ENCODE measurements around the gene SASS6. TPM values are rescaled to one million over a fixed set of nuclear protein-coding genes. Genes with fewer than 3 reads are reported as not detected.
"Not testable (repeated sequence)": the region's sequence is repeated elsewhere in the genome, so short reads cannot be mapped to it uniquely, and the experiment has no call there.

SASS6 gene
- polyA plus RNA-seq, 1 donor: 4.0 TPM

- not testable (repeated sequence) for DNase-seq (ENCODE audit: low read depth)
Observed at GRCh38 chr1:100047235-100047708, 85.5 kb downstream of the SASS6 start.

- no peak for DNase-seq (ENCODE audit: low read depth)
Observed at GRCh38 chr1:100045206-100045605, 87.5 kb downstream of the SASS6 start.

- DNase-seq (ENCODE audit: low read depth): no peak
Observed at GRCh38 chr1:100039591-100039990, 93.1 kb downstream of the SASS6 start.

- DNase-seq (ENCODE audit: low read depth): peak; percentile 14
Observed at GRCh38 chr1:100038660-100039287, 94.0 kb downstream of the SASS6 start.

GRCh38 chr1:100037927-100038659 is 94.6 kb downstream of the SASS6 start:
- peak; percentile 59 for DNase-seq (ENCODE audit: low read depth)

GRCh38 chr1:100037656-100037926 is 95.1 kb downstream of the SASS6 start:
- no peak for DNase-seq (ENCODE audit: low read depth)

- no peak for DNase-seq (ENCODE audit: low read depth)
Observed at GRCh38 chr1:100036718-100037655, 95.7 kb downstream of the SASS6 start.

- no peak for DNase-seq (ENCODE audit: low read depth)
Observed at GRCh38 chr1:100035214-100035613, 97.5 kb downstream of the SASS6 start.

GRCh38 chr1:100034470-100034869 is 98.3 kb downstream of the SASS6 start:
- DNase-seq (ENCODE audit: low read depth): no peak

Other genes with a start within 250 kb of the SASS6 start
- 12.1 TPM for gene SLC35A3, start 162.9 kb downstream of the SASS6 start, polyA plus RNA-seq (ENCODE audit: insufficient read length)
- 26.9 TPM for gene TRMT13, start 233 bp upstream of the SASS6 start, polyA plus RNA-seq (ENCODE audit: insufficient read length)
- gene LRRC39, start 45.3 kb upstream of the SASS6 start, polyA plus RNA-seq (ENCODE audit: insufficient read length): 227 TPM
- 10.9 TPM for gene DBT, start 116.9 kb upstream of the SASS6 start, polyA plus RNA-seq (ENCODE audit: insufficient read length)
- 28.4 TPM for gene RTCA, start 133.3 kb upstream of the SASS6 start, polyA plus RNA-seq (ENCODE audit: insufficient read length)
- 5.0 TPM for gene CDC14A, start 219.6 kb upstream of the SASS6 start, polyA plus RNA-seq (ENCODE audit: insufficient read length)

Data from forelimb muscle (tissue), 1 donor.